HCT116 (cell line): ENCODE measurements around the gene MRPS12. TPM values are rescaled to one million over a fixed set of nuclear protein-coding genes. Genes with fewer than 3 reads are reported as not detected.

ENCODE experiments used
- ATAC-seq: fragments of 200-7000 bp; cut with Tn5 transposase; 2 replicates; pipeline ENCODE4 v1.9.1; 2020; ENCODE audit warnings: mild to moderate bottlenecking, moderate library complexity
- BruUV-seq: library from RNA; stranded (reverse); fragments of 400-500 nt; replicated peaks from 2 replicates; lab custom pipeline; 2021; lab: Mats Ljungman, UMichigan
- CTCF ChIA-PET: fragments of 300-600 bp; sonication (Branson Sonifier 250); formaldehyde crosslinking; loops from one replicate; lab custom pipeline; 2021; ENCODE audit warnings: antibody characterized with exemption; lab: Charles Lee
- POLR2A ChIA-PET: fragments of 300-600, 350-600 bp; sonication (Branson Sonifier 250); formaldehyde crosslinking; loops from one replicate; lab custom pipeline; 2021; ENCODE audit warnings: antibody characterized with exemption; lab: Charles Lee
- RAD21 ChIA-PET, 2 experiments: fragments of 300-600 bp; sonication (Branson Sonifier 250); formaldehyde crosslinking; loops; one replicate each; lab custom pipeline; 2023; ENCODE audit warnings: low total read pairs in 2 of 2; ENCODE audit not compliant: uncharacterized antibody in 2 of 2, unreplicated experiment in 2 of 2, low non-redundant PET in 1 of 2; lab: Charles Lee
- DNase-seq: peaks from one replicate; pipeline ENCODE4 v3.0.0-alpha.2; 2010; ENCODE audit warnings: low read depth, low spot score
- H2AFZ ChIP-seq: fragments of 200-600 bp; shearing (Covaris generic), sonication (generic); 2 replicates; pipeline ENCODE4 v1.6.1; 2017; ENCODE audit warnings: low read depth, mixed run types, mixed read lengths, antibody characterized with exemption, low read length; ENCODE audit not compliant: poor library complexity, severe bottlenecking
- H3K27ac ChIP-seq: 2 replicates; pipeline ENCODE4 v1.5.1; 2012; ENCODE audit warnings: low read depth, low read length
- H3K27me3 ChIP-seq: fragments of 200-600 bp; sonication (generic); 2 replicates; pipeline ENCODE4 v1.6.1; 2016; ENCODE audit warnings: mixed run types, low read length, mixed read lengths; ENCODE audit not compliant: insufficient read depth
- H3K36me3 ChIP-seq, 2 experiments: fragments of 200-500 bp in 1 of 2; fragments of 200-600 bp in 1 of 2; sonication (Bioruptor generic) in 1 of 2; sonication (generic) in 1 of 2; 2 replicates each; pipeline versions ENCODE4 v1.5.1 to v1.6.1; 2014 to 2016; ENCODE audit warnings: low read length in 2 of 2, inconsistent platforms in 1 of 2, mixed read lengths in 1 of 2, mixed run types in 1 of 2; ENCODE audit not compliant: insufficient read depth in 2 of 2, control insufficient read depth in 1 of 2
- H3K4me1 ChIP-seq, 2 experiments: fragments of 200-600 bp in 1 of 2; sonication (generic) in 1 of 2; 2 replicates each; pipeline versions ENCODE4 v1.5.1 to v1.6.1; 2012 to 2017; ENCODE audit warnings: low read length in 2 of 2, inconsistent platforms in 1 of 2, mild to moderate bottlenecking in 1 of 2, mixed read lengths in 1 of 2, mixed run types in 1 of 2, moderate library complexity in 1 of 2; ENCODE audit not compliant: insufficient read depth in 2 of 2, control insufficient read depth in 1 of 2
- H3K4me2 ChIP-seq: fragments of 200-600 bp; sonication (generic); 2 replicates; pipeline ENCODE4 v1.6.1; 2017; ENCODE audit warnings: mixed run types, low read length, mixed read lengths
- H3K4me3 ChIP-seq, 2 experiments: fragments of 200-600 bp in 1 of 2; sonication (generic) in 1 of 2; replicated peaks in 1 of 2; 2 replicates each; pipeline ENCODE4 v1.5.1; 2011 to 2016; ENCODE audit warnings: low read length in 2 of 2, control low read depth in 1 of 2, low read depth in 1 of 2, mild to moderate bottlenecking in 1 of 2, mixed read lengths in 1 of 2, mixed run types in 1 of 2
- H3K79me2 ChIP-seq: fragments of 200-600 bp; sonication (generic); 2 replicates; pipeline ENCODE4 v1.6.1; 2017; ENCODE audit warnings: mild to moderate bottlenecking, mixed run types, low read length, moderate library complexity, mixed read lengths; ENCODE audit not compliant: insufficient read depth
- H3K9ac ChIP-seq: fragments of 200-600 bp; sonication (generic); 2 replicates; pipeline ENCODE4 v1.6.1; 2016; ENCODE audit warnings: low read length, mixed read lengths
- H3K9me2 ChIP-seq: fragments of 200-600 bp; sonication (generic), shearing (Covaris generic); 2 replicates; pipeline ENCODE4 v1.6.1; 2017; ENCODE audit warnings: mixed run types, mild to moderate bottlenecking, moderate library complexity; ENCODE audit not compliant: insufficient read depth
- H3K9me3 ChIP-seq, 2 experiments: fragments of 200-500 bp in 1 of 2; fragments of 200-600 bp in 1 of 2; sonication (Bioruptor generic) in 1 of 2; sonication (generic) in 1 of 2; 2 replicates each; pipeline ENCODE4 v1.6.1; 2014 to 2017; ENCODE audit warnings: low read length in 2 of 2, mixed read lengths in 2 of 2, inconsistent platforms in 1 of 2, low read depth in 1 of 2, mild to moderate bottlenecking in 1 of 2, mixed run types in 1 of 2, moderate library complexity in 1 of 2; ENCODE audit not compliant: control insufficient read depth in 1 of 2, insufficient read depth in 1 of 2
- H4K20me1 ChIP-seq: fragments of 200-600 bp; sonication (generic), shearing (Covaris generic); 2 replicates; pipeline ENCODE4 v1.6.1; 2017; ENCODE audit warnings: mixed run types, mild to moderate bottlenecking, moderate library complexity; ENCODE audit not compliant: insufficient read depth
- ATF3 ChIP-seq: IDR thresholded peaks from 2 replicates; pipeline ENCODE4 v1.6.1; 2012
- CEBPB ChIP-seq: IDR thresholded peaks from 2 replicates; pipeline ENCODE4 v1.6.1; 2012; ENCODE audit warnings: low read depth
- EGR1 ChIP-seq: IDR thresholded peaks from 2 replicates; pipeline ENCODE4 v1.6.1; 2012; ENCODE audit warnings: low read depth
- ELF1 ChIP-seq: IDR thresholded peaks from 2 replicates; pipeline ENCODE4 v1.6.1; 2012; ENCODE audit warnings: low read depth, borderline replicate concordance
- EZH2phosphoT487 ChIP-seq: fragments of 200-600 bp; IDR thresholded peaks from 2 replicates; pipeline ENCODE4 v1.6.1; 2018; ENCODE audit warnings: antibody characterized with exemption, borderline replicate concordance
- FOSL1 ChIP-seq: IDR thresholded peaks from 2 replicates; pipeline ENCODE4 v1.6.1; 2012; ENCODE audit warnings: low read depth
- JUND ChIP-seq: IDR thresholded peaks from 2 replicates; pipeline ENCODE4 v1.6.1; 2012
- MAX ChIP-seq: IDR thresholded peaks from 2 replicates; pipeline ENCODE4 v1.6.1; 2012
- REST ChIP-seq: IDR thresholded peaks from 2 replicates; pipeline ENCODE4 v1.6.1; 2012; ENCODE audit warnings: low read depth
- SIN3A ChIP-seq: IDR thresholded peaks from 2 replicates; pipeline ENCODE4 v1.6.1; 2012; ENCODE audit warnings: low read depth
- SP1 ChIP-seq: IDR thresholded peaks from 2 replicates; pipeline ENCODE4 v1.6.1; 2012; ENCODE audit warnings: low read depth
- SRF ChIP-seq: IDR thresholded peaks from 2 replicates; pipeline ENCODE4 v1.6.1; 2012; ENCODE audit warnings: low read depth
- YY1 ChIP-seq: IDR thresholded peaks from 2 replicates; pipeline ENCODE4 v1.6.1; 2011; ENCODE audit warnings: low read length, low read depth, moderate library complexity, mild to moderate bottlenecking; ENCODE audit not compliant: insufficient replicate concordance; ENCODE audit errors: extremely low read depth
- ZBTB33 ChIP-seq: IDR thresholded peaks from 2 replicates; pipeline ENCODE4 v1.6.1; 2011; ENCODE audit warnings: mild to moderate bottlenecking, low read length, moderate library complexity; ENCODE audit not compliant: insufficient replicate concordance; ENCODE audit errors: extremely low read depth
- ZFX ChIP-seq: fragments of 450-650 bp; IDR thresholded peaks from 2 replicates; pipeline ENCODE4 v1.6.1; 2017
- intact Hi-C: fragments of 100-400 bp; cut with micrococcal nuclease; formaldehyde crosslinking; loops from 2 replicates; pipeline ENCODE4 v1.10.0; 2022
- total RNA-seq: library from RNA; stranded (reverse); gene quantifications from one replicate; pipeline ENCODE4 v1.2.1, GENCODE V29; 2021; ENCODE audit not compliant: unreplicated experiment

Gene MRPS12
- total RNA-seq, 1 experiment from 2014 or later: 97.7 TPM

GRCh38 chr19:38889803-38890202 is 40.9 kb upstream of the MRPS12 start:
- ATAC-seq: no peak
- H3K4me1 ChIP-seq: peaks cover 0 to 5% of the 10 kb centered on the region in 2 experiments; a peak in 2 of 4 replicates
- H3K4me2 ChIP-seq: no peak overlapping the region
- H2AFZ ChIP-seq: no peak overlapping the region
- no peaks in the 10 kb centered on the region for H3K79me2 ChIP-seq
- H3K9me2 ChIP-seq: no peaks in the 10 kb centered on the region
- H3K27ac ChIP-seq: no peak overlapping the region
- no TSS peak for BruUV-seq
- H3K27me3 ChIP-seq: no peaks in the 10 kb centered on the region
- POLR2A ChIA-PET: no interaction called here
- H4K20me1 ChIP-seq: no peaks in the 10 kb centered on the region
- H3K9ac ChIP-seq: no peak overlapping the region
- H3K36me3 ChIP-seq: no peaks in the 10 kb centered on the region
- no peak for DNase-seq
- intact Hi-C loops: no loop called here
- RAD21 ChIA-PET: no interaction called here
- H3K4me3 ChIP-seq: no peak overlapping the region
- CTCF ChIA-PET: no interaction called here
- no peaks in the 10 kb centered on the region for H3K9me3 ChIP-seq
- no peak for TF ChIP-seq SIN3A
- TF ChIP-seq EGR1: no peak
- TF ChIP-seq ELF1: no peak
- no peak for TF ChIP-seq ZFX
- no peak for TF ChIP-seq CEBPB
- no peak for TF ChIP-seq SRF
- no peak for TF ChIP-seq EZH2phosphoT487
- no peak for TF ChIP-seq JUND
- no peak for TF ChIP-seq REST
- TF ChIP-seq ATF3: no peak
- no peak for TF ChIP-seq SP1
- TF ChIP-seq FOSL1: no peak
- no peak for TF ChIP-seq MAX
- TF ChIP-seq YY1: no peak
- no peak for TF ChIP-seq ZBTB33
